ENCODE measurements around the gene CA5A.
"Not testable (repeated sequence)": the region's sequence is repeated elsewhere in the genome, so short reads cannot be mapped to it uniquely, and the experiment has no call there.

CA5A gene

GRCh38 chr16:87868254-87869029 is 67.9 kb downstream of the CA5A start:
- DNase-seq (ENCODE audit: low read depth, low spot score): peak; percentile 66

- not testable (repeated sequence) for DNase-seq (ENCODE audit: low read depth, low spot score)
Observed at GRCh38 chr16:87865902-87866555, 70.3 kb downstream of the CA5A start.

DNA sequence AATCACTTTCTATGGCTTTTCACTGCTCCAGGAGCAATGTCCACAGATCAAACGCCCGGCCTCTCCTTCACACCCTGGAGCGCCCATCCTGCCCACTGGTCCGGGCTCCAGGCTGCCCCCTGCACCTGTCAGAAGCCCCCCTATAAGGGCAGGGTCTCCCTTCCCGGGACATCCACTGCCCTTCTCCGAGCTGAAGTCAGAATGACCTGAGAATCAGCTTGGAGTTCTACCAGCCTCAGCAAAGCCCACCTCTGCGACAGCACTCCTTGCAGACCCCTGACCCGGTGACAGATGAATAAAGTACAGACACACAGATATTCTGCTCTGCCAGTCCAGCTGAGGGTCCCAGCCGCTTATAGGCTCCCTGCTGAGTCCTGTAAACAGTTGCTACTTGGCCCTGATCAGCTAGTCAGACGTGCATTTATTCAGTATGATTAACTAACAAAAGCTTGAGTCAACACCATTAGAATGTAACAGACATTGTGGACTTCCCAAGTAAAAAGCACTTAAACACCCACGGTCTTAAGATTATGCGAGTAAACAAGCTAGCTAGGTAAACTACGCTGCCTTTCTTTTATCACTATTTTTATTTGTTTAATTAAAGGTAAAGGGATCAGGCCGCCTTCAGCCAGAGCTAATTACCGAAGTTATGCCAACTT is 71.9 kb downstream of the CA5A start:
- no peak for DNase-seq (ENCODE audit: low read depth, low spot score)

GRCh38 chr16:87863327-87863635 is 73.0 kb downstream of the CA5A start:
- DNase-seq (ENCODE audit: low read depth, low spot score): not testable (repeated sequence)

GRCh38 chr16:87862597-87863326 is 73.6 kb downstream of the CA5A start:
- not testable (repeated sequence) for DNase-seq (ENCODE audit: low read depth, low spot score)

GRCh38 chr16:87861300-87862099 is 74.8 kb downstream of the CA5A start:
- DNase-seq (ENCODE audit: low read depth, low spot score): not testable (repeated sequence)

DNA sequence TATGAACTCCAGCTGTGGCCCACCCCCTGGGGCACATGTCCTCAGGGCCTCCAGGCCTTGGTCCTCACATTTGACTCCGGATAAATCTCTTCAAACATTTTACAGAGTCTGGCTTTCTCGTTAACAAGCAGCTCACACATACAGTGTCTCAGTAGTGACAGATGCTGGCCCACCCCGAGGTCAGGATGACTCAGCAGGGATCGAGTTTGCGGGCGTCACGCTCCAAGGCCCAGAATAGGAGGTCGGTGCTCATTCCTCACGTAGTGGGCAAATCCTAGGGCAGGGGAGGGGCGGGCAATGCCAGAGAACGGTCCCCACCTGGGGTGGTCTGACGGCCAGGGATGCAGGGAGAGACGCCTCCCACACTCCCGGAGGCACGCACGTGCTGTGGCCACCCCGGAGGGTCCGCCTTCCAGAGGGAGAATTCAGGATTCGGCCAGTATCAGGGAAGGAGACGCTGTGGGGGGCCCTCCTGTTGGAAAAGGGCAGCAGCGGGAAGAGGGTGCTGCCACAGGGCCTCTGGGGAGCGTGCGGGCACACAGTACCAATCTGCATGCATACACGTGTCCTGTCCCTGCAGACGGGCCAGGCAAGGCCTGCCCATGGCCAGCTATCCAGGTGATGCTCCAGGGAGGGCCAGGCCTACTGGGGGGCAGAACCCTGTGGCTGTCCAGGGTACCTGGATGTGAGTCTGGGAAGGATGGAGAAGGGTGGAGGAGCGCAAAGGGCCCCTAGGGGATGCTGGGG is 75.6 kb downstream of the CA5A start:
- peak; percentile 66 for DNase-seq (ENCODE audit: low read depth, low spot score)

DNA sequence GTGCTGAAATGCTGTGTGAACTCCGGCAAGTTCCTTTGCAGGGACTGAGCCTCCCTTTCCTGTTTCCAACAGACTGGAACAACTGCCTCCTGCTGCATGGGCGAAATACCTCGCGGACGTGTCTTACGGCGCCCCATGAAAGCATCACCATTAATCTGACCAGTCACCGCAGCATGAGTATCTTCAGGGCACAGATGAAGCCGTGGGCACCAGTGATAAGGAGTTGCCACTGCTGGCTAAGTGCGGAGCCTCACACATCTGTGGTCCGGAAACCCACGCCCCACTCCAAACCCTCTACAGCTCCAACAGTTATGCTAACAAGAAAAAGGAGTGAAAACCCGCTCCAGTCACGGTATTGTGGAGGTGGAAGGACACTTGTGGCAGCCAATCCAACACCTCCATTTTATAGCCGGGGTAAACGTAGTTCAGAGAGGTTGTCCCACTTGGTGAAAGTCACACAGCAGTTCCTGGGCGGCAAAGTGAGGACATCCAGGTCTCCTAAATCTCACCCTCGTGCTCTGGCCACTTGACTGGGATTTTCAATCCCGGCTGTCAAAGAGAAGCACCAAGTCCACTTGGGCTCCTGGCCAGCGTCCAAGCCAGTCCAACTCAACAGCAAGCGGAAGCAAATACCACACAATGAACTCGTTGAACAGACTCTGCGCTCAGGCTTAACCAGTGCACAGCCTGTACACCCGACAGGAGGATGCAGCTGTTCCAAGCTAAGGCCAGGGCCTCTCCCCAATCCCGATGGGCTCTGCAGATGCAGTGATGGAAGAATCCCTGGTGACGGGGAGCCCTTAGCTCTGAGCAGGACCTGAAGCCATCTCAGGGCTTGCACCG is 78.0 kb downstream of the CA5A start:
- DNase-seq (ENCODE audit: low read depth, low spot score): not testable (repeated sequence)

GRCh38 chr16:87856791-87857228 is 79.5 kb downstream of the CA5A start:
- no peak for DNase-seq (ENCODE audit: low read depth, low spot score)

GRCh38 chr16:87855852-87856715 is 80.2 kb downstream of the CA5A start:
- peak; percentile 53 for DNase-seq (ENCODE audit: low read depth, low spot score)

DNA sequence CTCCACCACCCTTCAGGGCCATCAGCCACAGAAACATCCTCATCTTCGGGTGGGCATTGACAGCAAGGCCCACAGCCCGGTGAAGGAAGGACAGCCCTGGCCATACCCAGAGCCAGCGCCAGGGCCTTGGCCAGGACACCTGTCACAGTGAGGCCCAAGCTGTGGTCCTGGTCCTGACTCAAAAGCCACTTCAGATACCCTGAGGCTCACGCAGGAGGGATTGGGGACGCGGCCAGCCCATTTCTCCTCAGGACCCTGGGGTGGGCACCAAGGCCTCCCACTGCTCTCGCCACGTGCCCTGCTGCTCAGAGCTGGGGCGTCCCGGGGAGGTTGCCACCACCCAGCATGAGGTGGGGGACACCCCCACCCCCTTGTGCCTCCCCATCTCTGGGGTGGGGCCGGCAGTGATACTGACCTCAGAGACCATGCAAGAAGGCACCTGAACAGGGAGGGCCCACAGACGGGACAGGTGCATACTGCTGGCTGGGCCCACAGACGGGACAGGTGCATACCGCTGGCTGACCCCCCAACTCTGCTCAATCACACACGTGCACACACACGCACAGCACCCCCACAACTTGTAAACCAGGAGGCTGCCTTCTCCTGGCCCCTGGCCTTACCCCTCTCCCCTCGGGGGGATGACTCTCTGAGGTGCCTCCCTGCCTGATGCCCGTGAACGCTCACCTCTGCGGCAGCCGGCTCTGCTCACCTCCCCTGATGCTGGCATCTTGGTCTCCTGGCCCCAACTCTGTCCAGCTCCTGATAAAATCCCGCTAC is 81.2 kb downstream of the CA5A start:
- no peak for DNase-seq (ENCODE audit: low read depth, low spot score)

DNA sequence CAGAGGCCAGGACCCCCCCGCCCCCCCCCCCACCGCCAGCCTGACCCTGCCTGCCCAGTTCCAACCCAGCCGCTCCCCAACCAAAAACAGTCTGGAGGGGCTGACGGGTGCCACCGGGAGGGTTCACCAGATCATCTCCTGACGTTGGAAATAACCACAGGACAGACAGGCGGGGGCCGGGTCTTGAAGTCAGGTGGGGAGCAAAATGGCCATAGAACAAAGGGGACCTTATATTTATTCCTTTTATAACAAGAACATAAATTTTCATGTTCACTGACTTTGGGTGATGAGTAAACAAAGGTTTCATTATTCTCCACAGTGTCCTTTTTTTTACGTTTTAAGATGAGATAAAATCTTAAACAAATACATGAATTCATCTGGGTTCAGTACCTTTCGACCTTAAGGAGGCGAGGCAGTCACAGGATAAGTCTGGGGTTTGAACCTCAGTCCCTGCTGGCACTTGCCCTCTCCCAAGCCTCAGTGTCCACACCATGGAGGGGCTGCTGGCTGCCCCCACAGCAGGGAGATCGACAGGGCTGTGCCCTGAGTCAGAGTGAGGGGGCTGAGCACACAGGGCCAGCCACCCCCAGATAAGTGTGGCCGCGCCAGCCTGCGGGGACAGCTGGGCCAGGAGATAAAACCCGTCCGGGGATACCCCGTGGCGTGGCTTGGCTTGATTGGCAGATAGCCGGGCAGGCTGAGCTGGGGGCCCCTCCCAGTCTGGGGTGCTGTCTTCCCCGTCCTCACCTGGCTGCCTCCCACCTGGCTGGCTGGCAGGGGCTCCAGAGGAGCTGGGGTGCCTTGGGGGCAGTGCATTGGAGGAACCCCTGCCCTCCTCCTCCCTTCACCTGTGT is 82.0 kb downstream of the CA5A start:
- DNase-seq (ENCODE audit: low read depth, low spot score): no peak

DNA sequence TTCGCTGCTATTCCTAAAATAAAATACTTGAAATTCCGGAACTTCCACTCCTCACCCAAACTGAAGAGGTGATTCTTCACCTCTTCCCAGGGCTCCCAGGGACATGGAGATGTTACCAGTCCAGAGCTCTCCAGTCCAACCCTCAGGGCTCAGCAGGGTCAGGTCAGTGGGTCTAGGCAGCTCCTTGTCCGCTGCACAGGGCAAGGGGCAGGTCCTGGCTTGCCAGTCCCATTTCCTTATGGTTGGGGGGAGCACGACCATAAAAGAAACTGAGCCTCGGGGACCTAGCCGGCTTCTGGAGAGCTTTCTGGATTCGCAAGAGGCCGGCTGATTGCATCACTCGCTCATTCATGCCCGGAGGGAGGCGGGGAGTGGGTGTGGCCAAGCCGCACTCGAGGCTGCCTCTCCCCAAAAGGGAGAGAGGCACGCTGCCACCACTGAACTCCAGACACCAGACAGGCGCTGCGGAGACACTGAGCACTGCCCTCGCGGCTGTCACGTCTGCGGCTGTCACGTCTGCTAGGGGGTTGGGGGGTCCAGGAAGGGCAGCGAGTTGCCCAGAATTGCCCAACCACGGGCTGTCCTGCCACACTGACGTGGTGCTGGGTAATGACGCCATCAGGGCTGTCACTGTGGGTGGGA is 82.8 kb downstream of the CA5A start:
- DNase-seq (ENCODE audit: low read depth, low spot score): peak; percentile 69

DNA sequence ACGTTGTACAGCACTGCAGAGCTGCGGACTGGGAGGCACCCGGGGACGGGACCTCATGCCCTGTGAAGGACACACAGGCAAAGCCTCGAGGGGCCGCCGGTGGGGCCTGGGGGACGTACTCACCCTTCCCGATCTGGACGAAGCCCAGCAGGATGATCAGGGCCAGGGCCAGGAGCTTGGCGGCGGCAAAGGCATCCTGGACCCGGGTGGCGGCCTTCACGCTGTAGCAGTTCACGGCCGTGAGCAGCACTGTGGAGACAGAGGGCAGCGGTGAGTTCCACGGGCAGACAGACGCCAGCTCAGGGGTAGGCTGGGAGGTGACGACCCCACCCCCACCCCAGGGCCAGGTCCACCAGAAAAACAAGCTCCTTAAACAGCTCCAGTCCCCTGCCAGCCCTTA is 84.7 kb downstream of the CA5A start:
- no peak for DNase-seq (ENCODE audit: low read depth, low spot score)

GRCh38 chr16:87851141-87851587 is 85.2 kb downstream of the CA5A start:
- DNase-seq (ENCODE audit: low read depth, low spot score): no peak

Data from brain pericyte (primary cell).